ENCODE results near the gene VLDLR.

VLDLR gene

GRCh38 chr9:2621722-2622460 lies at the start of gene VLDLR:
Gene VLDLR, plus strand, starts transcription at chr9:2621787. Its CDS starts 403 bp downstream, at chr9:2622190.
- DNase-seq (ENCODE audit: low spot score), result peak; percentile 43

- no peak for DNase-seq (ENCODE audit: low spot score)
These were observed 47.4 kb upstream of the VLDLR start for GRCh38 chr9:2574203-2574602.

- DNase-seq (ENCODE audit: low spot score), result no peak
These were observed 45.0 kb upstream of the VLDLR start for GRCh38 chr9:2576631-2577030.

- DNase-seq (ENCODE audit: low spot score), result no peak
These were observed 38.1 kb upstream of the VLDLR start for GRCh38 chr9:2583308-2584013.

GRCh38 chr9:2591967-2592366 lies 29.6 kb upstream of the VLDLR start:
- no peak for DNase-seq (ENCODE audit: low spot score)

GRCh38 chr9:2593744-2594143 lies 27.8 kb upstream of the VLDLR start:
- no peak for DNase-seq (ENCODE audit: low spot score)

GRCh38 chr9:2595973-2596372 lies 25.6 kb upstream of the VLDLR start:
- DNase-seq (ENCODE audit: low spot score), result no peak

GRCh38 chr9:2597483-2597882 lies 24.1 kb upstream of the VLDLR start:
- no peak for DNase-seq (ENCODE audit: low spot score)

- no peak for DNase-seq (ENCODE audit: low spot score)
These were observed 21.7 kb upstream of the VLDLR start for GRCh38 chr9:2599896-2600295.

- no peak for DNase-seq (ENCODE audit: low spot score)
These were observed 21.3 kb upstream of the VLDLR start for GRCh38 chr9:2600307-2600706.

- DNase-seq (ENCODE audit: low spot score), result no peak
These were observed 19.7 kb upstream of the VLDLR start for GRCh38 chr9:2601785-2602378.

GRCh38 chr9:2602704-2603116 lies 18.9 kb upstream of the VLDLR start:
- DNase-seq (ENCODE audit: low spot score), result no peak

- DNase-seq (ENCODE audit: low spot score), result no peak
These were observed 18.0 kb upstream of the VLDLR start for GRCh38 chr9:2603621-2604020.

GRCh38 chr9:2605246-2605645 lies 16.3 kb upstream of the VLDLR start:
- DNase-seq (ENCODE audit: low spot score), result no peak

GRCh38 chr9:2608276-2608675 lies 13.3 kb upstream of the VLDLR start:
- no peak for DNase-seq (ENCODE audit: low spot score)

GRCh38 chr9:2610985-2611384 lies 10.6 kb upstream of the VLDLR start:
- DNase-seq (ENCODE audit: low spot score), result peak; percentile 26

- DNase-seq (ENCODE audit: low spot score), result no peak
These were observed 9.6 kb upstream of the VLDLR start for GRCh38 chr9:2611961-2612360.

GRCh38 chr9:2613730-2614271 lies 7.8 kb upstream of the VLDLR start:
- no peak for DNase-seq (ENCODE audit: low spot score)

- no peak for DNase-seq (ENCODE audit: low spot score)
These were observed 6.1 kb upstream of the VLDLR start for GRCh38 chr9:2615497-2615896.

GRCh38 chr9:2616692-2617377 lies 4.8 kb upstream of the VLDLR start:
- DNase-seq (ENCODE audit: low spot score), result no peak

GRCh38 chr9:2618289-2618688 lies 3.3 kb upstream of the VLDLR start:
- DNase-seq (ENCODE audit: low spot score), result no peak

Measured in AG08396 (cell line).